Activated CD8-positive, alpha-beta memory T cell treated with anti-CD3 and anti-CD28 coated beads for 4 hours (primary cell): ENCODE measurements around the gene THSD4.

Experiments
- DNase-seq, 2 donors: peaks; one replicate each; pipeline ENCODE4 v3.0.0-alpha.2; 2020; ENCODE audit warnings: low read depth in 2 of 2

Gene THSD4

DNA sequence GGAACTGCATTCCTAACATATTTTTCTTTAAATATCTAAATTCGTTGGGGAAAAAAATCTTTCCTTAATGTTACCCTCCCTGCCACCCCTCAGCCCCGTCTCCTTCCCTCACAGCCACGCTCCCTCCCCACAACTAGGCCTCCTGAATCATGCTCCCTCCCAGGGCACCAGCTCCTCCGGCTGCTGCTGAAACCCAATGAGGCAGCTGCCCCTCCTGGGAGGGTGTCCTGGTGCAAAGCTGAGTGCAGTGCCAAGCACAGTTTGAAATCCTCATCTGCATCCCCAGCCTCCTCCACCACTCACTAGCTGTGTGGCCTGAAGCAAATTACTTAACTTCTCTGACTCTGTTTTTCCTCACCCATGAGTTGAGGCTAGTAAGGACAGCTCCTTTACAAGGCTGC, 692.4 kb downstream of the THSD4 start:
- no peak for DNase-seq

DNA sequence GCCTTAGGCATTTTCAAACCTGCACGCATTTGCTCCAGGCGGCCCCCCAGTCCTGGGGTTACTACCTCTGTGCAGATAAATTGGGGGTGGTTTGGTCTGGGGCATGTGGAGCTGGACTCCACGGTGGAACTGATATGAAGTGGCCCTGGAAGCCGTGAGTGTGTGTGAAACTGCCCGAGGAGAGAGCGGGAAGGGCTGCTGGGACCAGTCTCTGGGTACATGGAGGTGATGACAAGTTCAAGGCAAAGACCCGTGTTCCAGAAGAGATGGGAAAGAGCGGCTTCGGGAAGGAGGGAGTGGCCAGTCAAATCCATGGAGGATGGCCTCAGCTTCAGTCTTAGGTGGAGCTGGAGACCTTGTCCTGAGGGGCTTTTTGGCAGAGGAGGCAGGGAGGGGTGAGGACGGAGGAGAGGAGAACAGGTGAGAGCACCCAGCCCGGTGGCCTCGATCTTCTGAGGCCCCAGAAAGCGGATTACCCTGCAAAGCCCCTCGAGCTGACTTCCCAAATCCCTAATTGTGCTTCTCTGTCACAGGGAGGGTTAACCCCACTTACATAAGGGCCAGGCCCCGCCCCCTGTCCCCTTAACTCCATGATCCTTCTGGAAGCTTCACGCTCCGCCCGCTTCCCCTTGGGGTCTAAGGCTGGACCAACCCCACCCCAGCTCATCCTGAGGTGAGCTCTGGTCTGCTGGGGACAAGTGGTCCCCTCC, 693.2 kb downstream of the THSD4 start:
- DNase-seq = no peak

DNA sequence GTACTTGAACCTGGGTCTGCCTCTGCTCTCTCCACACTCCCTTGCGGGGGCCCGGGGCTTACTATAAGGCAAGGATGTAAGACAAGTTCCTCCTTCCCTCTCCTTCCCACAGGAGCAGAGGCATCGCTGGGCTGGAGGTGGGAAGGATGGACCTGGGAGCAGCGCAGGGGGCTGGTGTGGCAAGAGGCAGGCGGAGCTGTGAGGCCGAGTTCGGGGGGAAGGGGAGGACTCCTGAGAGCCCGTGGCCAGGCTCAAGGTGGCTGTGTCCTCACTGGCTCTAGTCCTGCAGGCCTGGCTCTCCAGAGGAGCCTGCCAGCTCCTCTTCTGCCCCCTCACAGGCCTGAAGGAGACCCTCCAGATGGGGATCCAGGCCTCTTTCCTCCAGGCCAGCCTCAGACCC, 694.1 kb downstream of the THSD4 start:
- no peak for DNase-seq

GRCh38 chr15:71810256-71811035, 695.2 kb downstream of the THSD4 start, which contains the start of gene NR2E3:
NR2E3 (plus strand) TSS chr15:71810554; CDS start chr15:71810744, 190 bp downstream.
- DNase-seq = no peak

GRCh38 chr15:71811036-71811736, 695.9 kb downstream of the THSD4 start:
- DNase-seq = no peak

DNA sequence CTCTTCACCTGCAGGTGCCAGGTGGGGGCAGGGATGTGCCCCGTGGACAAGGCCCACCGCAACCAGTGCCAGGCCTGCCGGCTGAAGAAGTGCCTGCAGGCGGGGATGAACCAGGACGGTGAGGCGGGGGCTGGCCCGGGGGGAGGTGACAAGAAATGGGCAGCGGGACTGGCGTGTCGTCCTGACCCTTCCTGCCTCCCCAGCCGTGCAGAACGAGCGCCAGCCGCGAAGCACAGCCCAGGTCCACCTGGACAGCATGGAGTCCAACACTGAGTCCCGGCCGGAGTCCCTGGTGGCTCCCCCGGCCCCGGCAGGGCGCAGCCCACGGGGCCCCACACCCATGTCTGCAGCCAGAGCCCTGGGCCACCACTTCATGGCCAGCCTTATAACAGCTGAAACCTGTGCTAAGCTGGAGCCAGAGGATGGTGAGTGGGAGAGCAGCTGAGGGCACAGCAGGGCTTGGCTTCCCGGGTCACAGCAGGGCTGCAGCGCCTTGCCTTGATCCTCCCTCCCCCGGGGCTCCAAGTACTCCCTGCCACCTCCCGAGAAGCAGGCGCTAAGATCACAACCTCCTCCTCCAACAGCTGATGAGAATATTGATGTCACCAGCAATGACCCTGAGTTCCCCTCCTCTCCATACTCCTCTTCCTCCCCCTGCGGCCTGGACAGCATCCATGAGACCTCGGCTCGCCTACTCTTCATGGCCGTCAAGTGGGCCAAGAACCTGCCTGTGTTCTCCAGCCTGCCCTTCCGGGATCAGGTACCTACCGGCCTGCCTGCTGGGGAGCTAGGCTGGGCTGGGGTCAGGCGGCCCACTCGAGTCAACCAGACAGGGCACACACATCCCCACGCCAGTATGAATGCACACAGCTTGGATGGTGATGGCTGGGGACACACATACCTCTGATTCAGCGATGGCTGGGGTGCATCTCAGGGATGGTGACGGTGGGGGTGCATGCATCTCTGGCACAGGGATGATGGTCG, 696.8 kb downstream of the THSD4 start:
- DNase-seq = no peak

- DNase-seq = no peak
These were observed 697.9 kb downstream of the THSD4 start for GRCh38 chr15:71812966-71813722.

DNA sequence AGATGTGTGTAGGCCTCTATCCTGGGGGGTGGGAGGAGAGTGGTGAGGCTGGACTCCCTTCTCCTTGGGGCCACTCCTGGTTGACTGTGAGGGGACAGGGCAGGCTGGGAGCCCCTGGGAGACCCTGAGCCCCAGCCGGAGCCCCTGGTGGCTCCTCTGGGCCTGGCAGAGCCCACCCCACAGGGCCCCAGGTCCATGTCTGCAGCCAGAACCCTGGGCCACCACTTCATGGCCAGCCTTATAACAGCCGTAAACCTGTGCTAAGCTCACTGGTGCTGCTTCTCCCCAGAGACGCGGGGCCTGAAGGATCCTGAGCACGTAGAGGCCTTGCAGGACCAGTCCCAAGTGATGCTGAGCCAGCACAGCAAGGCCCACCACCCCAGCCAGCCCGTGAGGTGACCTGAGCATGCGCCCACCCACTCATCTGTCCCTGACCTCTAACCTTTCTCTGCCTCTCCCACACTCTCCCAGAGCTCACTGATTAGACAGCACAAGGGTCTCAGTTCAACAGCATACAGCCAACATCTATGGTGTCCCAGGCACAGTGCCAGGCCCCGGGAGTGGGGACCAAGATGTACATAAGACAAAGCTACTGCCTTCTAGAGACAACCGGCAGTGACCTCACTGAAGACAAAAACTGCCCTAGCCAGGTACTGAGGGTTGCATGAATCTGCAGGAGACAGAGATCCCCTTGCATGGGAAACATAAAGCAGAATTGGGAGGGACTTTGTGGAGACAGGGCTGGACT, 698.6 kb downstream of the THSD4 start:
- DNase-seq = no peak

DNA sequence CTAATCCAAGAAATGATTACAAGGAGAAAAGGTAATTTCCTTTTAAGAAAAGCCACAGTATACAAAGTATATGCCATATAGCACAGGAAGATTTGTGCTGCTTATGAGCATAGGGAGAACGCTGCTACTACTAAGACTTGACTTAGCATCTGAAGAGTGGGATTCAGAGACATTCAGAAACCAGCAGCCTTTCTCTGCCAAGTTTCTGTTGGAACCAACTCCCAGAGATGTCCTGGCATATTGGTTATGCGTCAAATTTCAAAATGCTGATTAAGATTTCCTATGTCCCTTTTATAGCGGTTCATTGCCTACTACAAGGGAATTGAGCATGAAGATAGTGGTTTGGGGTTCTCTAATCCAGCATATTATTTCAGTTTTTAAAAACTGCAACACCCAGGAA, 700.0 kb downstream of the THSD4 start:
- no peak for DNase-seq

GRCh38 chr15:71817351-71817750, 702.1 kb downstream of the THSD4 start:
- DNase-seq = no peak

DNA sequence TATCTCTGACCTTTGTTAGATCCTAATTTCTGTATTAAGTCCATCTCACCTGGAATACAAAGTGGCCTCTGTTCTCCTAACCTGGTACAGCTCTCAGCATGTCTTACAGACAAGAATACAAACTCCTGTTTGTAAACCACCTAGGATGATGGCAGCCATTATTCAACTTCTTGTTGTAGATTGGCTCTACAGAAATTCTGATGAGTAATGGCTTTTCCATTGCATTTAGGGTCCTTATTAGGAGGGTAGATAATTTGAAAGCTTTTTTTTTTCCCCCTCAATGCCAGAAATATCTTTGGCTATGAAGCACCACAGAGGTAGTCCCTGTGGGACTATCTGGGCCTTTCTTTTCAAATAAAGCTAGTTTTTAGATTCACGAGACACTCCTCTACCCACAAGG, 704.9 kb downstream of the THSD4 start:
- DNase-seq = no peak

DNA sequence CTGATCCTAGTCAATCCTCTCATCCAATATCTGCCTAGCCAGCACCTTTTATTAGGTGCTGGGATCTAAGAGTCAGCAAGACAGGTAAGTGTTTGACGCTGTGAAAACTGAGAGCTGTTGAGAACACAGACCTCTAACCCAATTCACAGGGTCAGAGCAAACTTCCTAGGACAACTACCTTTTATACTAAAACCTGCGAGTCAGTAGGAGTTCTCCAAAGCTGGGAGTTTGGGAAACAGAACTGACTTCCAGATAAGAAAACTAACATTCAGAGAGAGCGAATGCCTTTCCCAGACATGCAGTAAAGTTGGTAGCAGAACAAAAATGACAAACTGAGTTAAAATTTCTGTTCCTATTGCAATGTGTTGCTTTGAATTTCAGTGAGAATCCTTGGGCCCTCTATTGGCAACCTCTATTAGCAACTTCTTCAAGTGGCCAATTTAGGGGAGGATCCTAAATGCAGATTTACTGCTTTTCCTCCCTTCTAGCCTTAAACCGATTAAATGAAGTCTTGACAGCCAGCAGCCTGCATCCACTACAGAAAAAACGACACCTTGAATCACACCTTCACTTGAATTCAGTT, 706.4 kb downstream of the THSD4 start:
- no peak for DNase-seq

GRCh38 chr15:71822890-71823630, 707.8 kb downstream of the THSD4 start:
- DNase-seq = no peak

GRCh38 chr15:71823801-71824200, 708.5 kb downstream of the THSD4 start:
- DNase-seq = no peak

- DNase-seq = no peak
These were observed 709.9 kb downstream of the THSD4 start for GRCh38 chr15:71825021-71825730.

- no peak for DNase-seq
These were observed 710.9 kb downstream of the THSD4 start for GRCh38 chr15:71826196-71826595.

DNA sequence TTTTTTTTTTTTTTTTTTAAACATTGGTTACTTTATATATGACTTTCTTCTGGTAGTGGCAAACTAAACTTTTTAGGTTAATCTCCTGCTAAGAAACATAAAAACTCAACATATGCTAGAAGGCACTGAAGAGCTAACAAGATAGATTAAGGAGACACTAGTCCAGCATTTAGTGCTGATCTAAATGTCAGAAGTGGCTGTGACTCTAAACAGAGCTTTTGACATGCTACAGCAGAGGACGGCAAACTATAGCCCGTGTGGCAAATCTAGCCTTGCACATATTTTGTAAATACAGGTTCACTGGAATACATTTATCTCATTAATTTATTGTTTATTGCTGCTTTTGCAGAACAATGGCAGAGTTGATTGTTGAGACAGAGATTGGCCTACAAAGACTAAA, 715.7 kb downstream of the THSD4 start:
- no peak for DNase-seq
